Measurements from ENCODE around the gene SMG1. TPM values are rescaled to one million over a fixed set of nuclear protein-coding genes. Genes with fewer than 3 reads are reported as not detected.

SMG1 gene
- total RNA-seq, 1 experiment from 2014 or later: 72.7 TPM

DNA sequence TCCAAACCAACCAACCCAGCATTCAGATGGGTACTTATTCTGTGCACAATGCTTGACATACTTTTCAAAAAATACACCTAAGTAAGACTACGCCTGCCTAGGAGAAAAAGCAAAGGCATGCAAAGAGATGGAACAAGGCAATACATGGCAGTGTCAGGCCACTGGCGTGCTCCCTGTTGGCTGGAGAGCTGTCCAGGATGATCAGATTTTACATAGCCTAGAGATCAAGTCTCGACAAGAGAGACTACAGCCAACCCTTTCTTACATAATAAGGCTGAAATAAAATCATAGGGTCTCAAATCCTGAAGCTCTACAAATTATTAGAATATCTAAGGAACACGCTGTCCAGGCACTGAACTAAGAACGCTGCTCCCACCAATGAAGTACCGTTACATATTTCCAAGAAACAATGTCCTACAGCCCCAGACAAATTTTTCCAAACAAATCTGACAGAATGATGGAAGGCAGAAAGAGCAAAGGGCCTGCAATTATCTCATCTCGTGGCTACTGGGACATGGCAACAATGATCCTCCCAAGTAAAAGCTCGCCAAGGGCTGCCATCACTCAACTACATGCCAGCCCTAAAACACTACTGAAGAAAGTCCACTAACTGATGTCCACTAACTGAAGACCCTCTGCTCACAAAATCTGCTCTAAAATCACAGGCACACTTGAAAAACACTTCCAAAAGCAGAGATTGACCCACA is 141.1 kb downstream of the SMG1 start:
- POLR2A ChIA-PET: interaction anchor here (9.7 kb wide), 1 partner anchor 17 kb away, joined by 190 read pairs; the partner anchor contains the start of gene ARL6IP1
- DNase-seq (ENCODE audit: low read depth, low spot score) (no peak), ATAC-seq (no peak)
- peaks cover 3 to 21% of the 10 kb centered on the region in 2 experiments for H3K4me1 ChIP-seq (ENCODE audit: control insufficient read depth in 1 of 2, insufficient read depth in 2 of 2, low read length in 2 of 2)
- no peak overlapping the region for H3K4me2 ChIP-seq (ENCODE audit: low read length)
- H3K79me2 ChIP-seq (ENCODE audit: insufficient read depth, low read length): peaks cover 78% of the 10 kb centered on the region
- no peak overlapping the region for H3K4me3 ChIP-seq (replicated peaks in 1 of 2; ENCODE audit: low read depth in 1 of 2, low read length in 2 of 2)
- H3K9me3 ChIP-seq (ENCODE audit: control insufficient read depth in 1 of 2, insufficient read depth in 1 of 2, low read depth in 1 of 2, low read length in 2 of 2): no peaks in the 10 kb centered on the region
- no peaks in the 10 kb centered on the region for H3K9me2 ChIP-seq (ENCODE audit: insufficient read depth)
- no peak overlapping the region for H3K27ac ChIP-seq (ENCODE audit: low read depth, low read length)
- H2AFZ ChIP-seq (ENCODE audit: low read depth, low read length, poor library complexity, severe bottlenecking): no peak overlapping the region
- peaks cover 61% of the 10 kb centered on the region; the same call in 1 of the 2 replicates for H4K20me1 ChIP-seq (ENCODE audit: insufficient read depth)
- peaks cover 54 to 70% of the 10 kb centered on the region in 2 experiments for H3K36me3 ChIP-seq (ENCODE audit: control insufficient read depth in 1 of 2, insufficient read depth in 2 of 2, low read length in 2 of 2)
- RAD21 ChIA-PET (ENCODE audit: low non-redundant PET in 1 of 2, low total read pairs in 2 of 2, uncharacterized antibody in 2 of 2, unreplicated experiment in 2 of 2): no interaction called here
- BruUV-seq (replicated peaks): no TSS peak
- no peak overlapping the region for H3K9ac ChIP-seq (ENCODE audit: low read length)
- CTCF ChIA-PET: no interaction called here
- intact Hi-C loops (cut with micrococcal nuclease): no loop called here
- no peaks in the 10 kb centered on the region for H3K27me3 ChIP-seq (ENCODE audit: insufficient read depth, low read length)
- TF ChIP-seq, protein P1, sequence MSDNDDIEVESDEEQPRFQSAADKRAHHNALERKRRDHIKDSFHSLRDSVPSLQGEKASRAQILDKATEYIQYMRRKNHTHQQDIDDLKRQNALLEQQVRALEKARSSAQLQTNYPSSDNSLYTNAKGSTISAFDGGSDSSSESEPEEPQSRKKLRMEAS (IDR thresholded peaks at IDR 0.05): no peak
- TF ChIP-seq, protein P2, sequence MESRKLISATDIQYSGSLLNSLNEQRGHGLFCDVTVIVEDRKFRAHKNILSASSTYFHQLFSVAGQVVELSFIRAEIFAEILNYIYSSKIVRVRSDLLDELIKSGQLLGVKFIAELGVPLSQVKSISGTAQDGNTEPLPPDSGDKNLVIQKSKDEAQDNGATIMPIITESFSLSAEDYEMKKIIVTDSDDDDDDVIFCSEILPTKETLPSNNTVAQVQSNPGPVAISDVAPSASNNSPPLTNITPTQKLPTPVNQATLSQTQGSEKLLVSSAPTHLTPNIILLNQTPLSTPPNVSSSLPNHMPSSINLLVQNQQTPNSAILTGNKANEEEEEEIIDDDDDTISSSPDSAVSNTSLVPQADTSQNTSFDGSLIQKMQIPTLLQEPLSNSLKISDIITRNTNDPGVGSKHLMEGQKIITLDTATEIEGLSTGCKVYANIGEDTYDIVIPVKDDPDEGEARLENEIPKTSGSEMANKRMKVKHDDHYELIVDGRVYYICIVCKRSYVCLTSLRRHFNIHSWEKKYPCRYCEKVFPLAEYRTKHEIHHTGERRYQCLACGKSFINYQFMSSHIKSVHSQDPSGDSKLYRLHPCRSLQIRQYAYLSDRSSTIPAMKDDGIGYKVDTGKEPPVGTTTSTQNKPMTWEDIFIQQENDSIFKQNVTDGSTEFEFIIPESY (IDR thresholded peaks at IDR 0.05; ENCODE audit: extremely low read depth, insufficient replicate concordance, low read length): no peak
- TF ChIP-seq YY1 (IDR thresholded peaks at IDR 0.05; ENCODE audit: extremely low read depth, insufficient replicate concordance, low read depth, low read length) (no peak), FOSL1 (IDR thresholded peaks at IDR 0.05; ENCODE audit: low read depth) (no peak), SRF (IDR thresholded peaks at IDR 0.05; ENCODE audit: low read depth) (no peak), EZH2phosphoT487 (IDR thresholded peaks at IDR 0.05; ENCODE audit: borderline replicate concordance) (no peak), POLR2AphosphoS5 (IDR thresholded peaks at IDR 0.05; ENCODE audit: low read depth, low read length) (no peak), EGR1 (IDR thresholded peaks at IDR 0.05; ENCODE audit: low read depth) (no peak), TCF7L2 (IDR thresholded peaks at IDR 0.05; ENCODE audit: borderline replicate concordance, extremely low read depth, insufficient read depth, insufficient read length) (no peak), ZNF274 (IDR thresholded peaks at IDR 0.05; ENCODE audit: low read depth, low read length) (no peak)
- TF ChIP-seq, protein P3, sequence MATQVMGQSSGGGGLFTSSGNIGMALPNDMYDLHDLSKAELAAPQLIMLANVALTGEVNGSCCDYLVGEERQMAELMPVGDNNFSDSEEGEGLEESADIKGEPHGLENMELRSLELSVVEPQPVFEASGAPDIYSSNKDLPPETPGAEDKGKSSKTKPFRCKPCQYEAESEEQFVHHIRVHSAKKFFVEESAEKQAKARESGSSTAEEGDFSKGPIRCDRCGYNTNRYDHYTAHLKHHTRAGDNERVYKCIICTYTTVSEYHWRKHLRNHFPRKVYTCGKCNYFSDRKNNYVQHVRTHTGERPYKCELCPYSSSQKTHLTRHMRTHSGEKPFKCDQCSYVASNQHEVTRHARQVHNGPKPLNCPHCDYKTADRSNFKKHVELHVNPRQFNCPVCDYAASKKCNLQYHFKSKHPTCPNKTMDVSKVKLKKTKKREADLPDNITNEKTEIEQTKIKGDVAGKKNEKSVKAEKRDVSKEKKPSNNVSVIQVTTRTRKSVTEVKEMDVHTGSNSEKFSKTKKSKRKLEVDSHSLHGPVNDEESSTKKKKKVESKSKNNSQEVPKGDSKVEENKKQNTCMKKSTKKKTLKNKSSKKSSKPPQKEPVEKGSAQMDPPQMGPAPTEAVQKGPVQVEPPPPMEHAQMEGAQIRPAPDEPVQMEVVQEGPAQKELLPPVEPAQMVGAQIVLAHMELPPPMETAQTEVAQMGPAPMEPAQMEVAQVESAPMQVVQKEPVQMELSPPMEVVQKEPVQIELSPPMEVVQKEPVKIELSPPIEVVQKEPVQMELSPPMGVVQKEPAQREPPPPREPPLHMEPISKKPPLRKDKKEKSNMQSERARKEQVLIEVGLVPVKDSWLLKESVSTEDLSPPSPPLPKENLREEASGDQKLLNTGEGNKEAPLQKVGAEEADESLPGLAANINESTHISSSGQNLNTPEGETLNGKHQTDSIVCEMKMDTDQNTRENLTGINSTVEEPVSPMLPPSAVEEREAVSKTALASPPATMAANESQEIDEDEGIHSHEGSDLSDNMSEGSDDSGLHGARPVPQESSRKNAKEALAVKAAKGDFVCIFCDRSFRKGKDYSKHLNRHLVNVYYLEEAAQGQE (IDR thresholded peaks at IDR 0.05; ENCODE audit: low read depth): no peak
- TF ChIP-seq, protein P4, sequence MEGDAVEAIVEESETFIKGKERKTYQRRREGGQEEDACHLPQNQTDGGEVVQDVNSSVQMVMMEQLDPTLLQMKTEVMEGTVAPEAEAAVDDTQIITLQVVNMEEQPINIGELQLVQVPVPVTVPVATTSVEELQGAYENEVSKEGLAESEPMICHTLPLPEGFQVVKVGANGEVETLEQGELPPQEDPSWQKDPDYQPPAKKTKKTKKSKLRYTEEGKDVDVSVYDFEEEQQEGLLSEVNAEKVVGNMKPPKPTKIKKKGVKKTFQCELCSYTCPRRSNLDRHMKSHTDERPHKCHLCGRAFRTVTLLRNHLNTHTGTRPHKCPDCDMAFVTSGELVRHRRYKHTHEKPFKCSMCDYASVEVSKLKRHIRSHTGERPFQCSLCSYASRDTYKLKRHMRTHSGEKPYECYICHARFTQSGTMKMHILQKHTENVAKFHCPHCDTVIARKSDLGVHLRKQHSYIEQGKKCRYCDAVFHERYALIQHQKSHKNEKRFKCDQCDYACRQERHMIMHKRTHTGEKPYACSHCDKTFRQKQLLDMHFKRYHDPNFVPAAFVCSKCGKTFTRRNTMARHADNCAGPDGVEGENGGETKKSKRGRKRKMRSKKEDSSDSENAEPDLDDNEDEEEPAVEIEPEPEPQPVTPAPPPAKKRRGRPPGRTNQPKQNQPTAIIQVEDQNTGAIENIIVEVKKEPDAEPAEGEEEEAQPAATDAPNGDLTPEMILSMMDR (IDR thresholded peaks at IDR 0.05 in 2 of 3, conservative IDR thresholded peaks at IDR 0.05 in 1 of 3; ENCODE audit: borderline replicate concordance in 1 of 3, insufficient read depth in 1 of 3, low read depth in 2 of 3, low read length in 2 of 3): no peak

Measured in HCT116 (cell line).